Measurements from ENCODE around the gene RACK1. TPM values are rescaled to one million over a fixed set of nuclear protein-coding genes. Genes with fewer than 3 reads are reported as not detected.
A peak's percentile ranks its signal among the peaks of the same experiment; 100 is the strongest.

RACK1 gene
- total and polyA plus RNA-seq, 8 donors, result 814 to 3,034 (median 2,078) TPM

DNA sequence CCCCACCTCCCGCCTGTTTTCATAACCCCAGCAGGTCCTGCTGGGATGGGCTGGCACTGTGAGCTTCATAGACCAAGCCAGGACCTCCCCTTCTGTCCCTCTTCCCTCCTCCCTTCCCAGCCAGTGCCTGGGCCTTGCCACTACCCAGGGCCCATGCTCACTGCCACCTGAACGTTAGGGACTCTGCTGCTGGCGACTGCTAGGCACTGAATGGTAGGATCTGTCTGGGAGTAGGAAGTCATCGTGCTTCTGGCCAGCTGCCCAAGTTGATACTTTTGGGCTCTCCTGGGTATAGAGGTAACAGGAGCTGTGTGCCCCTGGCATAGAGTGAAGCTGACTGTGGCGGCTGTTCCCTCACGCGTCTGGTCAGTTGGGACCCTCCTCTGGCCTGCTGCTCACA is 12.3 kb downstream of the RACK1 start:
- no peaks in the 10 kb centered on the region for H3K9me3 ChIP-seq
- 73 to 85% (median 79%) methylated on average over 7 of the region's 7 CpGs for WGBS, 5 donors
- peaks cover 61 to 90% (median 84%) of the 10 kb centered on the region in 4 donors for H3K36me3 ChIP-seq
- TF ChIP-seq, protein P1, sequence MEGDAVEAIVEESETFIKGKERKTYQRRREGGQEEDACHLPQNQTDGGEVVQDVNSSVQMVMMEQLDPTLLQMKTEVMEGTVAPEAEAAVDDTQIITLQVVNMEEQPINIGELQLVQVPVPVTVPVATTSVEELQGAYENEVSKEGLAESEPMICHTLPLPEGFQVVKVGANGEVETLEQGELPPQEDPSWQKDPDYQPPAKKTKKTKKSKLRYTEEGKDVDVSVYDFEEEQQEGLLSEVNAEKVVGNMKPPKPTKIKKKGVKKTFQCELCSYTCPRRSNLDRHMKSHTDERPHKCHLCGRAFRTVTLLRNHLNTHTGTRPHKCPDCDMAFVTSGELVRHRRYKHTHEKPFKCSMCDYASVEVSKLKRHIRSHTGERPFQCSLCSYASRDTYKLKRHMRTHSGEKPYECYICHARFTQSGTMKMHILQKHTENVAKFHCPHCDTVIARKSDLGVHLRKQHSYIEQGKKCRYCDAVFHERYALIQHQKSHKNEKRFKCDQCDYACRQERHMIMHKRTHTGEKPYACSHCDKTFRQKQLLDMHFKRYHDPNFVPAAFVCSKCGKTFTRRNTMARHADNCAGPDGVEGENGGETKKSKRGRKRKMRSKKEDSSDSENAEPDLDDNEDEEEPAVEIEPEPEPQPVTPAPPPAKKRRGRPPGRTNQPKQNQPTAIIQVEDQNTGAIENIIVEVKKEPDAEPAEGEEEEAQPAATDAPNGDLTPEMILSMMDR (IDR thresholded peaks at IDR 0.05), result no peak
- TF ChIP-seq POLR2A (IDR thresholded peaks at IDR 0.05) (no peak), EP300 (IDR thresholded peaks at IDR 0.05) (no peak), POLR2AphosphoS5 (IDR thresholded peaks at IDR 0.05) (no peak)
- DNase-seq, result no peak
- H3K4me1 ChIP-seq, result peaks cover 0 to 2% (median 0%) of the 10 kb centered on the region in 4 donors
- intact Hi-C loops (cut with DNase I; ENCODE audit: low total_unique reads), result no loop called here
- H3K4me3 ChIP-seq, result no peak overlapping the region
- no peaks in the 10 kb centered on the region for H3K27me3 ChIP-seq
- H3K27ac ChIP-seq, result no peak overlapping the region

DNA sequence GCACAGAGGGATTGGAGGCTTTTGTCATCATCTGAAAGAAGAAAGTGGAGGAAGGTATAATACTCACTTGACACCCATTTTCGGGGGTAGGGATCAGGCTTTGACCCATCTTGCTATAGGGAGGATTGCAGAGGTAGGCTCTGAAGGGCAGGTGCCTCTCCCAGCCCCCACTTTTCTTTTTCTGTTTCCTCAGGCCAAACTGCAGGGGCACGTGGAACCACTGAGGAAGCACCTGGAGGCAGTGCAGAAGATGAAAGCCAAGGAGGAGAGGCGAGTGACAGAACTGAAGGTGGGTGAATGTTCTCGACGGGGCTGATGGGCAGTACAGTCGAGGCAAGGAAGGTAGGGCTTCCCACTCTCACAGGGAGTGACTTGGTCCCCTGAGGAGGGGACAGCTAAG is 13.2 kb downstream of the RACK1 start:
- intact Hi-C loops (cut with DNase I; ENCODE audit: low total_unique reads), result no loop called here
- WGBS, 5 donors, result 84 to 93% (median 88%) methylated on average over 6 of the region's 6 CpGs
- TF ChIP-seq, protein P1 (IDR thresholded peaks at IDR 0.05), result no peak
- TF ChIP-seq EP300 (IDR thresholded peaks at IDR 0.05), result no peak
- no peak for TF ChIP-seq POLR2A (IDR thresholded peaks at IDR 0.05)
- TF ChIP-seq POLR2AphosphoS5 (IDR thresholded peaks at IDR 0.05), result no peak
- peaks cover 52 to 82% (median 76%) of the 10 kb centered on the region in 4 donors for H3K36me3 ChIP-seq
- peaks cover 0 to 10% (median 4%) of the 10 kb centered on the region in 4 donors for H3K4me1 ChIP-seq
- no peaks in the 10 kb centered on the region for H3K27me3 ChIP-seq
- no peak overlapping the region for H3K27ac ChIP-seq
- DNase-seq, result no peak
- no peaks in the 10 kb centered on the region for H3K9me3 ChIP-seq
- H3K4me3 ChIP-seq, result no peak overlapping the region

DNA sequence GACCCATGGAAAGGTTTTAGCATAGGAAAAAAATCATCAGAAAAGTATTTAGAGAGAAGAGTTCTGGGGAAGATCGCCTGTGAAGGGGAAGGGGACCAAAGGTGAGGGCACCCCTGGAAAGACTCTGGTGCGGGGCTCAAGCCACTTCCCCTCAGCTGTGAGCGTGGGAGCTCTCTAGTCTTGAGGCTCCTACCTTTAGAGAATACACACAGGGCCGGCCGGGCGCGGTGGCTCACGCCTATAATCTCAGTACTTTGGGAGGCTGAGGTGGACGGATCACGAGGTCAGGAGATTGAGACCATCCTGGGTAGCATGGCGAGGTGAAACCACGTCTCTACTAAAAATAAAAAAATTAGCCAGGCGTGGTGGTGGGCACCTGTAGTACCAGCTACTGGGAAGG is 13.7 kb downstream of the RACK1 start:
- Histone ChIP-seq H3K27ac (no peak overlapping the region), H3K9me3 (no peaks in the 10 kb centered on the region), H3K36me3 (peaks cover 47 to 77% (median 70%) of the 10 kb centered on the region in 4 donors), H3K4me3 (no peak overlapping the region), H3K4me1 (peaks cover 0 to 16% (median 8%) of the 10 kb centered on the region in 4 donors), H3K27me3 (no peaks in the 10 kb centered on the region)
- WGBS, 5 donors, result 85 to 96% (median 94%) methylated on average over 13 of the region's 13 CpGs
- TF ChIP-seq EP300 (IDR thresholded peaks at IDR 0.05), result no peak
- no peak for TF ChIP-seq POLR2A (IDR thresholded peaks at IDR 0.05)
- TF ChIP-seq, protein P1 (IDR thresholded peaks at IDR 0.05), result no peak
- no peak for TF ChIP-seq POLR2AphosphoS5 (IDR thresholded peaks at IDR 0.05)
- DNase-seq, result no peak
- intact Hi-C loops (cut with DNase I; ENCODE audit: low total_unique reads), result no loop called here

DNA sequence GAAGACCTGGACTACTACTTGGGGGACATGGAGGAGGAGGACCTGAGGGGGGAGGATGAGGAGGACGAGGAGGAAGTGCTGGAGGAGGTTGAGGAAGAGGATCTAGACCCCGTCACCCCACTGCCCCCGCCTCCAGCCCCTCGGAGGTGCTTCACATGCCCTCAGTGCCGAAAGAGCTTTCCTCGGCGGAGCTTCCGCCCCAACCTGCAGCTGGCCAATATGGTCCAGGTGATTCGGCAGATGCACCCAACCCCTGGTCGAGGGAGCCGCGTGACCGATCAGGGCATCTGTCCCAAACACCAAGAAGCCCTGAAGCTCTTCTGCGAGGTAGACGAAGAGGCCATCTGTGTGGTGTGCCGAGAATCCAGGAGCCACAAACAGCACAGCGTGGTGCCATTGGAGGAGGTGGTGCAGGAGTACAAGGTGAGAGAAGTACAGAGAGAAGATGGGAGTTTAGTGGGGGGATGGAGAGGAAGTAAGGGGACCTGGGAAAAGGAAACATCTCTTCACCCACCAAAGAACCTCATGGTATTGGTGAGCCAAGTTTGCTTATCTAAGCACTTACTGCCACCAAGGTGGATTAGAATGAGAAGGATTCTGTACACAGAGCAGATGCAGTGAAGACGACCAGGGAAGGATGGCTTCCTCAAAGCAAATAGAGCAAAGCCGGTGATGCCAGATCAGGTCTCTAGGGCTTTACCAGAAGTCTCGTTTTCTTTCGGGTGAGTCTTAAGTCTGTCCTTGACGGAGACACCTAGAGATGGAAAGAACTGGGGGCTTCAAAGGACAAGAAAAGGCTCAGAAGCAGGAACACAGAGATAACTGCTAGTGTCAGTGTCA is 19.1 kb downstream of the RACK1 start:
- Histone ChIP-seq H3K27ac (peak overlapping the region; percentile 88 to 98 (median 96)), H3K36me3 (peaks cover 10 to 25% (median 18%) of the 10 kb centered on the region in 4 donors), H3K9me3 (no peaks in the 10 kb centered on the region), H3K4me1 (peaks cover 10 to 45% (median 31%) of the 10 kb centered on the region in 4 donors), H3K27me3 (no peaks in the 10 kb centered on the region), H3K4me3 (peak overlapping the region; percentile 68 to 94 (median 92))
- no peak for TF ChIP-seq POLR2AphosphoS5 (IDR thresholded peaks at IDR 0.05)
- no peak for TF ChIP-seq EP300 (IDR thresholded peaks at IDR 0.05)
- no peak for TF ChIP-seq POLR2A (IDR thresholded peaks at IDR 0.05)
- TF ChIP-seq, protein P1 (IDR thresholded peaks at IDR 0.05), result no peak
- 64 to 76% (median 68%) methylated on average over 22 of the region's 22 CpGs for whole genome bisulfite sequencing, 5 donors
- intact Hi-C loops (cut with DNase I; ENCODE audit: low total_unique reads), result no loop called here
- no peak for DNase-seq
